Loucy (cell line): ENCODE results near the gene CENPA.

Experiments used
- H2AFZ ChIP-seq: fragments of 200-600 bp; sonication (generic); 2 replicates; pipeline ENCODE4 v1.6.0; 2016; ENCODE audit warnings: antibody characterized with exemption, mild to moderate bottlenecking, low read length, moderate library complexity
- H3F3A ChIP-seq: fragments of 200-600 bp; 2 replicates; pipeline ENCODE4 v1.6.0; 2016; ENCODE audit warnings: antibody characterized with exemption, low read depth, mild to moderate bottlenecking
- H3K27me3 ChIP-seq: fragments of 200-600 bp; sonication (generic); 2 replicates; pipeline ENCODE4 v1.6.1; 2014; ENCODE audit warnings: low read length, mild to moderate bottlenecking; ENCODE audit not compliant: insufficient read depth, poor library complexity, severe bottlenecking
- H3K36me3 ChIP-seq: fragments of 200-600 bp; sonication (generic); 2 replicates; pipeline ENCODE4 v1.6.1; 2016; ENCODE audit warnings: low read length; ENCODE audit not compliant: insufficient read depth
- H3K4me1 ChIP-seq: fragments of 200-600 bp; sonication (generic); 2 replicates; pipeline ENCODE4 v1.5.1; 2014; ENCODE audit warnings: low read length, mild to moderate bottlenecking; ENCODE audit not compliant: insufficient read depth, poor library complexity, severe bottlenecking
- H3K4me2 ChIP-seq: fragments of 200-600 bp; sonication (generic); 2 replicates; pipeline ENCODE4 v1.6.0; 2014; ENCODE audit warnings: antibody characterized with exemption, low read length, low read depth, mild to moderate bottlenecking; ENCODE audit not compliant: poor library complexity, severe bottlenecking
- H3K4me3 ChIP-seq: fragments of 200-600 bp; sonication (generic); 2 replicates; pipeline ENCODE4 v1.5.1; 2014; ENCODE audit warnings: low read length, mild to moderate bottlenecking, mixed read lengths; ENCODE audit not compliant: poor library complexity, severe bottlenecking
- H3K79me2 ChIP-seq: fragments of 200-600 bp; sonication (generic); 2 replicates; pipeline ENCODE4 v1.6.1; 2014; ENCODE audit warnings: low read length; ENCODE audit not compliant: insufficient read depth
- H3K9ac ChIP-seq: fragments of 200-600 bp; sonication (generic); 2 replicates; pipeline ENCODE4 v1.6.0; 2014; ENCODE audit warnings: mild to moderate bottlenecking, low read depth, low read length, moderate library complexity; ENCODE audit not compliant: poor library complexity, severe bottlenecking
- H3K9me2 ChIP-seq: fragments of 200-600 bp; sonication (generic); replicated peaks from 2 replicates; pipeline ENCODE4 v1.6.1; 2016; ENCODE audit warnings: low read depth, low read length, mixed read lengths
- H3K9me3 ChIP-seq: fragments of 200-600 bp; sonication (generic); 2 replicates; pipeline ENCODE4 v1.6.1; 2014; ENCODE audit warnings: mild to moderate bottlenecking, antibody characterized with exemption, low read length, low read depth; ENCODE audit not compliant: insufficient read depth
- H4K20me1 ChIP-seq: fragments of 200-600 bp; sonication (generic); 2 replicates; pipeline ENCODE4 v1.6.0; 2014; ENCODE audit warnings: antibody characterized with exemption, low read length, mild to moderate bottlenecking; ENCODE audit not compliant: insufficient read depth, poor library complexity, severe bottlenecking
- EZH2phosphoT487 ChIP-seq: fragments of 200-600 bp; IDR thresholded peaks from 2 replicates; pipeline ENCODE4 v1.6.1; 2018; ENCODE audit warnings: antibody characterized with exemption, mild to moderate bottlenecking, moderate library complexity, borderline replicate concordance
- TF ChIP-seq, protein P1 (sequence below): fragments of 200-600 bp; sonication (generic); conservative IDR thresholded peaks from 2 replicates; pipeline ENCODE4 v1.5.1; 2014; ENCODE audit warnings: mild to moderate bottlenecking, antibody characterized with exemption, low read length

Gene CENPA

GRCh38 chr2:26785431-26786206 is at the start of gene CENPA:
Gene CENPA, plus strand, starts transcription at chr2:26786056. Its CDS starts 141 bp downstream, at chr2:26786197.
- peak within 1 kb of the TSS; percentile 75 for H3K4me2 ChIP-seq
- peaks cover 3% of the 10 kb centered on the region; the same call in 1 of the 2 replicates for H3K36me3 ChIP-seq
- peaks cover 8% of the 10 kb centered on the region for H4K20me1 ChIP-seq
- peak within 1 kb of the TSS; percentile 86 for H3K4me3 ChIP-seq
- peaks cover 45% of the 10 kb centered on the region for H3K79me2 ChIP-seq
- no peaks in the 10 kb centered on the region for H3K9me2 ChIP-seq
- peaks cover 26% of the 10 kb centered on the region for H3K4me1 ChIP-seq
- no peaks in the 10 kb centered on the region for H3F3A ChIP-seq
- TF ChIP-seq, protein P1, sequence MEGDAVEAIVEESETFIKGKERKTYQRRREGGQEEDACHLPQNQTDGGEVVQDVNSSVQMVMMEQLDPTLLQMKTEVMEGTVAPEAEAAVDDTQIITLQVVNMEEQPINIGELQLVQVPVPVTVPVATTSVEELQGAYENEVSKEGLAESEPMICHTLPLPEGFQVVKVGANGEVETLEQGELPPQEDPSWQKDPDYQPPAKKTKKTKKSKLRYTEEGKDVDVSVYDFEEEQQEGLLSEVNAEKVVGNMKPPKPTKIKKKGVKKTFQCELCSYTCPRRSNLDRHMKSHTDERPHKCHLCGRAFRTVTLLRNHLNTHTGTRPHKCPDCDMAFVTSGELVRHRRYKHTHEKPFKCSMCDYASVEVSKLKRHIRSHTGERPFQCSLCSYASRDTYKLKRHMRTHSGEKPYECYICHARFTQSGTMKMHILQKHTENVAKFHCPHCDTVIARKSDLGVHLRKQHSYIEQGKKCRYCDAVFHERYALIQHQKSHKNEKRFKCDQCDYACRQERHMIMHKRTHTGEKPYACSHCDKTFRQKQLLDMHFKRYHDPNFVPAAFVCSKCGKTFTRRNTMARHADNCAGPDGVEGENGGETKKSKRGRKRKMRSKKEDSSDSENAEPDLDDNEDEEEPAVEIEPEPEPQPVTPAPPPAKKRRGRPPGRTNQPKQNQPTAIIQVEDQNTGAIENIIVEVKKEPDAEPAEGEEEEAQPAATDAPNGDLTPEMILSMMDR: 0 out of 2 replicates have a peak, but pooled peaks have one; percentile 1
- TF ChIP-seq EZH2phosphoT487: no peak
- no peaks in the 10 kb centered on the region for H3K27me3 ChIP-seq
- H2AFZ ChIP-seq: peak within 1 kb of the TSS; percentile 81
- H3K9me3 ChIP-seq: peaks cover under 1% of the 10 kb centered on the region
- peak within 1 kb of the TSS; percentile 90 for H3K9ac ChIP-seq

DNA sequence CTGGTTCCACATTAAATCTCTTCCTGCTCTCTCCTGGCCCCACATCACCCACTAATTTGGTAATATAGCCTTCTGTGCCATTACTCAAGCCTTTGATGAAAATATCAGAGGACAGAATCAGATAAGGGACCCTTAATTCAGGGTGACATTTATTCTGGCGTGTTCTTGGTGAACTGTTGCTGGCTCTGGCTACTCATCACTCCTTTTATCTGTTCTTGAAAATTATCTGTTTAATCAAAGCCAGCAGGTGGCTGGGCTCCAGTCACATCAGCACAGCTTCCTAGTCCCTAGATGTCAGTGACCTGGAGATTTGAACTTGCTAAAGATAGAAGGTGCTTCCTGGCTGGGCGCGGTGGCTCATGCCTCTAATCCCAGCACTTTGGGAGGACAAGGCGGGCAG is 48.6 kb upstream of the CENPA start:
- H3K79me2 ChIP-seq: no peaks in the 10 kb centered on the region
- H2AFZ ChIP-seq: no peak overlapping the region
- H3K4me3 ChIP-seq: no peak overlapping the region
- H4K20me1 ChIP-seq: no peaks in the 10 kb centered on the region
- H3K36me3 ChIP-seq: no peaks in the 10 kb centered on the region
- no peak overlapping the region for H3K4me2 ChIP-seq
- peaks cover 16% of the 10 kb centered on the region for H3K4me1 ChIP-seq
- no peak overlapping the region for H3K9ac ChIP-seq
- no peak for TF ChIP-seq EZH2phosphoT487
- TF ChIP-seq, protein P1: no peak
- no peaks in the 10 kb centered on the region for H3K9me2 ChIP-seq
- H3K9me3 ChIP-seq: no peaks in the 10 kb centered on the region
- H3F3A ChIP-seq: no peaks in the 10 kb centered on the region
- H3K27me3 ChIP-seq: no peaks in the 10 kb centered on the region

GRCh38 chr2:26738481-26738880 is 47.4 kb upstream of the CENPA start:
- H3K9ac ChIP-seq: no peak overlapping the region
- H3K4me3 ChIP-seq: no peak overlapping the region
- H3K9me3 ChIP-seq: no peaks in the 10 kb centered on the region
- no peaks in the 10 kb centered on the region for H4K20me1 ChIP-seq
- H3F3A ChIP-seq: no peaks in the 10 kb centered on the region
- no peaks in the 10 kb centered on the region for H3K9me2 ChIP-seq
- no peaks in the 10 kb centered on the region for H3K36me3 ChIP-seq
- H3K4me1 ChIP-seq: peaks cover 16% of the 10 kb centered on the region
- H3K79me2 ChIP-seq: no peaks in the 10 kb centered on the region
- no peak overlapping the region for H3K4me2 ChIP-seq
- TF ChIP-seq, protein P1: no peak
- no peak for TF ChIP-seq EZH2phosphoT487
- no peaks in the 10 kb centered on the region for H3K27me3 ChIP-seq
- H2AFZ ChIP-seq: no peak overlapping the region
